GM19455 (cell line): Measurements from ENCODE around the gene CTBP1.

Experiments used
- ATAC-seq: cut with Tn5 transposase; IDR thresholded peaks from one replicate; pipeline ENCODE4 v1.9.1; 2021; ENCODE audit not compliant: unreplicated experiment

Gene CTBP1

GRCh38 chr4:1250921-1251772 is 2.2 kb upstream of the CTBP1 start:
- no peak for ATAC-seq

GRCh38 chr4:1250527-1250812 is 1.5 kb upstream of the CTBP1 start:
- ATAC-seq, result no peak

- peak; percentile 7 for ATAC-seq
Measured at GRCh38 chr4:1249731-1250526, 999 bp upstream of the CTBP1 start.

DNA sequence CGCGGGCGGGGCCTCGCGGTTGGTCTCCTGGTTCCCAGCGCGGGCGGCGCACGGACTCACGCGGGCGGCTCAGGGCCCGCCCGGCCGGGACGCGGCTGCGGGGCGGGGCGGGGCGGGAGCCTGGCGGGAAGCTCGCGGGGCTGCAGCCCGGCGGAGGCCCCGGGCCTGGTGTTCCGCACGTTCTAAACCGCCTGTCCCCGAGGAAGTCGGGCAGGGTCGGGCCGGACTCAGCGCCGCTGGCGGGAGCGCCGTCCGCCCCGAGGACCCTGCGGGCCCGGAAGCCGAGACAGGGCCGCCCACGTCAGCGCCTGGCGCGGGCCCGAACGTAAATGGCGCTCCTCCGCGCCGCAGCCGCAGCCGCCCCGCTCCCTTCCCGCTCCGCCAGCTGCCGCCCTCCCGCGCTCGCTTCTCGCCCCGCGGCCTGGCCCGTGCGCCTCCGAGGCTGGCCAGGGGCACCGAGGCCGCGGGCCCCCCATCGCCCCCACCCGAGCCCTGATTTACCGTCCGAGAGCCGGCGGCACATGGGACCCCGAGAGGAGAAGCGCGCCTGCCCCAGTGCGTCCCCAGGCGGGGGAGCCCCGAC is 309 bp upstream of the CTBP1 start:
- ATAC-seq, result peak; percentile 52

- peak; percentile 5 for ATAC-seq
Measured at GRCh38 chr4:1247864-1248244, 1.1 kb downstream of the CTBP1 start.

GRCh38 chr4:1246901-1247863 is 1.7 kb downstream of the CTBP1 start:
- ATAC-seq, result no peak

DNA sequence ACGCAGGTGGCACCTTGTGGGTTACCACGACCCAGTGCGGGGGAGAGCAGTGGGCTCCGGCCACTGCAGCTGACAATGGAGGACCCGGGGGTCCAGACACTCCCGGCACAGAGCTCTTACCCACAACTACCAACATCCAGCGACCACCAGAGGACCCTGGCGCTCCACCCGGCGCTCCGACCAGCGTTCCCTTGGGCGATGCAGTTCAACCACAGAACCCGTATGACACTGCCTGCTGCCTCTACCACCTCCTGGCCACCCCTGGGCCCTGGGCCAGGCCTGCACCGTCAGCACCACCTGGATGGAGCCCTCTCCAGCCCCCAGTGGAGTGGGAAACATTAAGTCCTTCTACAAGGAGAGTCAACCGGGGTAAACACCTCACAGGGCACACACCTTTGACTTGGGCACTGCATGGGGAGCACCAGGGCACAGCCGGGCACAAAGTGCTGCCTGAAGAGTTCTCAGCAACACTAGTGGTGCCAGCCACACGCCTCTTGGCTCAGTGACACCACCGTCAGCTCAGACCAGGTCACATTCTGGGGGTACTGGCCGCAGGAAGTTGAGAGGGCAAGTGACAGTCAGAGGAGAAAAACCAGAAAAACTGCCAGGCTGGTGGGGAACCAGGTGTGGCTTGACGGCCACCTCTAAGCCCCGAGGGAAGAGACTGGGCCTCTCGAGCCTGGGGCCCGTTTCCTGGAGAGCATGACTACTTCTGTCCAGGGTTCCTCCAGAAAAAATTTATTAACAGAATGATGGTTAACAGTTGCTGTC is 2.6 kb downstream of the CTBP1 start:
- ATAC-seq, result no peak

GRCh38 chr4:1245481-1246051 is 3.4 kb downstream of the CTBP1 start:
- no peak for ATAC-seq

DNA sequence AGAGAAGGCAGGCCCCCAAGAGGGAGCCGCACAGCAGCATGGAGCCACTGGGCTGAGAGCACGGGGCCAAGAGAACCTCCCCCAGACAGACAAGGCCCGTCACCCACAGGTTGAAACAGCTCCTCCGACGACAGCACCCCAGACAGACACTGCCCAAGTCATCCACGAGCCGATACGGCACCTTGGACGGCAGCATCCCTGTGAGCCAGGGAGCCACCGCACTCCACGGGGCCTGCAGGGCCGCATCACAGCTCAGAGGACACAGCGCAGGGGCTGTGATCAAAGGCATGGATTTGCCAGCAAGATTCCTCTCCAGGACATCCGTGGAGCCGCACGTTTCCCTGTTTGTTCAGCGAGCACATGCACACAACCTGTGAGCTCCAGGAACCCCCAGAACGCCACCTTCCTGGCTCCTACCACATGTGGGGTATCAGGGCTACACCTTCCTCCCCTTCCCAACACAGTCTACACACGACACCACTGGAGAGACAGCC is 3.9 kb downstream of the CTBP1 start:
- no peak for ATAC-seq

DNA sequence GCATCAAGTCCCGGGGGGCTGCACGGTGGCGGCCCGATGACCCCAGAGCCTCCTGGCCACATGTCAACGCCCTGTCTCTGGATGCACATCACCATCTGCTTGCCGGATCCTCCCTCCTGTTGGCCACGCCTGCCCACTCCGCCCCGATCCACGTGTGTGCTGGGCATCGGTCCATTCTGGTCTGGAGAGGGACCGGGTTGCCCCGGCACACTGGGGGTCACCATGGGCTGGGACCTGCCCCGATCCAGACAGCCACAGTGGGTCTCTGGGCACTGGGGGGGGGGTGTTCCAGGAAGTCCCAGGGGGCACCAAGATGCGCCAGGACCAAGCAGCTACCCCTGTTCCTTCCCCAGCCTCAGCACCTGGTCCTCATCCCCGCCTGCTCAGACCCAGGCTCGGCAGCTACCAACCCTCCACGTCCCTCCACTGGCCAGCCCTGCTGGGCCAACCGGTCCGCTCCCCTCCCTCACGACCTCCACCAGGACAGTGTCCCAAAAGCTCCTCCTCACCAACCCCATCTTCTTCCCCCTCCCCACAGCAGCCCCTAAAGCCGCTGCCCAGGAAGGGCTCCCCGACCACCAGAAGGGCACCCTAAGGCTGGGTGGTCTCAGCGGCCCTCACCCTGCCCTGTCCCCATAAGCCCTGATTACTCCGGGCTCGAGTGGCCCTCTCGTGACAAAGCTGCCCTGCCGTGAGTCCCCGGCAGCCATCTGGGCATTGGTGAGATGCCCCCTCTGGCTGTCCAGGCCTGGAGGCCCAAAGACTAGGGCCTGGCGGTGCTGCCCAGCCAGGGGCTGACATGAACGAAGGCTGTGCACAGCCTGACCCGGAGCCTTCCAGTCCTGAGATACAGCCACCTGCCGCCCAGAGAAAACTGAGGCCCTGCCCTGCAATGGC is 4.6 kb downstream of the CTBP1 start:
- ATAC-seq, result no peak

DNA sequence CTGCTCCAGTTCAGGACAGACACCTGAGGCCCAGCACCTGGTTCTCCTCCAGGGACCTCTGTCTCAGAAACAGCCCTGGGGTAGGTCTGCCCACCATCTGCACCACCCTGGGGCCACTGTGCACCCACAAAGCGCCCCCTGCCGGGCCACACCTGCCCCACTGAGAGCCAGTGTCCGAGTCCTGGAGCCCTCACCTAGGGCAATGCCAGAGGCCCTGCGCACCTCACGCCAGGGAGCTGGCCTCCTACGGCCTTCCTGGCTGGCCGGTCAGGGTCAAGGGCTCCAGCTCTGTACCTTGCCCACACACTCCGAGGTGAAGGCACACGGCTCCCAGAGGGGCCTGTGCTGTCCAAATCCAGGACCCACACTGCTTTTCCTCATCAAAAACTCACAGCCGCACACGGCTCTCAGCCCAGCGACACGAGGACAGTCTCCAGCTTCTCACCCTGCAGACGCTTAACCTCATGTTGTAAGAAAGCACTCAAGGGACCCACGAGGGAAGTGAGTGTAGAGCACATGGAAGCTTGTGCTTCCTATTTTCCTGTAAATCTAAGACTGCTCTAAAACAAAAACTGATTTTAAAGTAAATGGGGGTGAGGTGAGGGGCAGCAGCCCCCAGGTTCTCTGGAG is 5.4 kb downstream of the CTBP1 start:
- no peak for ATAC-seq

DNA sequence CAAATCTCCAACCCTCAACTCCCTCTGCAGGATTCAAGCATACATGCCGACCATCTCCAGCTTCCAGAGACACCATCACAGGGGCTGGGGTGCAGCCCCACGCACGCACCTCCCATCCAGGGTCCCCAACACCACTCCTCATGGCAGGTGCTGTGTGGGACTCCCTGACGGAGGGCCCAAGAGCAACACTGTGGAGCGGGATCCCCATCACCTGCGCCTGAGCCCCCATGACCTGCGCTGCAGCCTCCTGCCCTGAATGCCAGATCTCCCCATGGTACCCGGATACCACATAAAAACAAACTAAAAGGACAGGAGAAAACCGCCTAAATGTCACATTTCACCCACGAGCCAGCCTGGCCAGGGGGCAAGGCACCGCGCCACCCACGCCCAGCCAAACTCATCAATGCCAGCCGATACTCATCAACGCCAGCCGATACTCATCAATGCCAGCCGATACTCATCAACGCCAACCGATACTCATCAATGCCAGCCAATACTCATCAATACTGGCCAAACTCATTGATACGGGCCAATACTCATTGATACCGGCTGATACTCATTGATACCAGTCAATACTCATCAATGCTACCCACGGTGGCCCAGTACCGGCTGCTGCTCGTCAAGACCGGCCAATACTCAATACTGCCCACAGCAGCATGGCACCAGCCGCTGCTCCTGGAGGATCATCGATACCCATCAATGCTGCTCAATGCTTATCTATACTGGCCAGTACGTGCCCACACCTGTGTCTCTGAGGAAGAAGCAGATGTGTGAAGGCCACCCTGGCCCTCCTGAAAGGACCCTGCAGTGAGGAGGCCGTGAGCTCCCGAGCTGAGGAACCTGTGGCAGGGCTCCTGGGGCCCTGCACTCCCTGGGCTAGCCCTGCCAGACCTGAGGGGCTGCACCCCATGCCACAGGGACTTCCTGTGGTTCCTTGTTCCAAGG is 6.2 kb downstream of the CTBP1 start:
- no peak for ATAC-seq

DNA sequence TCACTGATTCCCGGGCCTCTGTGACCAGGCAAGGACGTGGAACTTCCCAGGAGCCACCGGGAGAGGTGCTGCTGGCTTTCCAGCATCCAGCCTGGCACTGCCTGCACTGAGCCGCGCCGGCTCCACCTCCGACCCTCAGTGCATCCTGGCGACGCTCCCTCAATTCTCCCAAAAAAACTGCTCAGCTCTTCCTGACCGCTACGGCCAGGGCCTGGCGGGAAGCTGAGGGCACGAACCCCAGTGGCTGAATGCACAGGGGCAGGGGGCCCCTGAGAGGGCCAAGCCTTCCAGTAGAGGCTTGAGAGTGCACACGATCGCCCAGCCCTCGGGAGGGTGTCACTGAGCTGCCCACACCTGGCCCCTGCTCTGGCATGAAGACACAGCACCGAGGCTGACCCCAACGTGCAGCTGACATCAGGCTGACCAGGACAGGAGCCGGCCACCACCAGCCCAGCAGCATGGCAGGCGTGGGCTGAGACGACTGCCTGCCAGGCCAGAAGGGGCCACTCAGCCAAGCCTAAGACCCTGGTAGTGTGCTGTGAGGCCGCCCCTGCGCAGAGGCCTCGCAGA is 6.9 kb downstream of the CTBP1 start:
- no peak for ATAC-seq

- ATAC-seq, result no peak
Measured at GRCh38 chr4:1241466-1241935, 7.4 kb downstream of the CTBP1 start.

GRCh38 chr4:1240721-1241465 is 8.0 kb downstream of the CTBP1 start:
- no peak for ATAC-seq

- ATAC-seq, result no peak
Measured at GRCh38 chr4:1239950-1240307, 9.0 kb downstream of the CTBP1 start.
